Measurements from ENCODE around the gene DUSP7. TPM values are rescaled to one million over a fixed set of nuclear protein-coding genes. Genes with fewer than 3 reads are reported as not detected.
"Not testable (repeated sequence)": the region's sequence is repeated elsewhere in the genome, so short reads cannot be mapped to it uniquely, and the experiment has no call there.

DUSP7 gene
- polyA plus RNA-seq, 4 donors, result 14.6 to 21.5 (median 18.2) TPM

GRCh38 chr3:52051444-52051843, 4.9 kb downstream of the DUSP7 start:
- DNase-seq (ENCODE audit: low read depth in 4 of 4, low spot score in 2 of 4), result no peak

- no peak for DNase-seq (ENCODE audit: low read depth in 4 of 4, low spot score in 2 of 4)
Observed at GRCh38 chr3:52050571-52050970, 5.8 kb downstream of the DUSP7 start.

- no peak for DNase-seq (ENCODE audit: low read depth in 4 of 4, low spot score in 2 of 4)
Observed at GRCh38 chr3:52049503-52049902, 6.9 kb downstream of the DUSP7 start.

- no peak for DNase-seq (ENCODE audit: low read depth in 4 of 4, low spot score in 2 of 4)
Observed at GRCh38 chr3:52047295-52047960, 8.9 kb downstream of the DUSP7 start.

GRCh38 chr3:52046902-52047239, 9.5 kb downstream of the DUSP7 start:
- no peak for DNase-seq (ENCODE audit: low read depth in 4 of 4, low spot score in 2 of 4)

- no peak for DNase-seq (ENCODE audit: low read depth in 4 of 4, low spot score in 2 of 4)
Observed at GRCh38 chr3:52046186-52046901, 10.0 kb downstream of the DUSP7 start.

- no peak for DNase-seq (ENCODE audit: low read depth in 4 of 4, low spot score in 2 of 4)
Observed at GRCh38 chr3:52044869-52045619, 11.3 kb downstream of the DUSP7 start.

GRCh38 chr3:52043750-52044149, 12.6 kb downstream of the DUSP7 start:
- no peak for DNase-seq (ENCODE audit: low read depth in 4 of 4, low spot score in 2 of 4)

- not testable (repeated sequence) for DNase-seq (ENCODE audit: low read depth in 4 of 4, low spot score in 2 of 4)
Observed at GRCh38 chr3:52043039-52043438, 13.3 kb downstream of the DUSP7 start.

- DNase-seq (ENCODE audit: low read depth in 4 of 4, low spot score in 2 of 4), result no peak
Observed at GRCh38 chr3:52041118-52041731, 15.1 kb downstream of the DUSP7 start.

- no peak for DNase-seq (ENCODE audit: low read depth in 4 of 4, low spot score in 2 of 4)
Observed at GRCh38 chr3:52040600-52040999, 15.8 kb downstream of the DUSP7 start.

- DNase-seq (ENCODE audit: low read depth in 4 of 4, low spot score in 2 of 4), result no peak
Observed at GRCh38 chr3:52039846-52040245, 16.5 kb downstream of the DUSP7 start.

GRCh38 chr3:52039426-52039825, 16.9 kb downstream of the DUSP7 start:
- no peak for DNase-seq (ENCODE audit: low read depth in 4 of 4, low spot score in 2 of 4)

GRCh38 chr3:52038227-52038626, 18.1 kb downstream of the DUSP7 start:
- no peak for DNase-seq (ENCODE audit: low read depth in 4 of 4, low spot score in 2 of 4)

GRCh38 chr3:52037291-52037690, 19.1 kb downstream of the DUSP7 start:
- DNase-seq (ENCODE audit: low read depth in 4 of 4, low spot score in 2 of 4), result no peak

GRCh38 chr3:52036829-52037228, 19.5 kb downstream of the DUSP7 start:
- no peak for DNase-seq (ENCODE audit: low read depth in 4 of 4, low spot score in 2 of 4)

GRCh38 chr3:52036222-52036694, 20.1 kb downstream of the DUSP7 start:
- no peak for DNase-seq (ENCODE audit: low read depth in 4 of 4, low spot score in 2 of 4)

GRCh38 chr3:52034651-52035050, 21.7 kb downstream of the DUSP7 start:
- DNase-seq (ENCODE audit: low read depth in 4 of 4, low spot score in 2 of 4), result no peak

- DNase-seq (ENCODE audit: low read depth in 4 of 4, low spot score in 2 of 4), result no peak
Observed at GRCh38 chr3:52034212-52034611, 22.2 kb downstream of the DUSP7 start.

- not testable (repeated sequence) for DNase-seq (ENCODE audit: low read depth in 4 of 4, low spot score in 2 of 4)
Observed at GRCh38 chr3:52033748-52034147, 22.6 kb downstream of the DUSP7 start.
